ENCODE results near the gene RNF13.

Gene RNF13

GRCh38 chr3:150005243-150006112 is 192.5 kb downstream of the RNF13 start:
- DNase-seq: no peak

DNA sequence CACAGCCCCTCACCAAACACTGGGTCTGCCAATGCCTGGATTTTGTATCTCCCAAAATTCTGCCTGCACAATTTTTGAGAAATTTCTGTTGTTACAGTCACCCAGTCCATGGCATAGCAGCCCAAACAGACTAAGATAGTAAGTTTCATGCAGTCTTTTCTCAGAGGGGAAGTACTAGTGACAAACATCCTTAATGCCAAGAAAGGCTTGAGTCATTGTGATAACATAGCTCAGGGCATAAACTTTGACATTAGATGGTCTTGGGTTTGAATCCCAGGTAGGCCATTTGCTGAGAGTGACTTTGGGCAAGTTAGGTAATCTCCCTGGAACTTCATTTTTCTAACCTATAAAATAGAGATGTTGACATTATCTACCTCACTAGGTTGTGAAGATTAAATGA is 193.8 kb downstream of the RNF13 start:
- no peak for DNase-seq

Measured in bone marrow (tissue), 2 donors.